Body of pancreas (tissue), 4 donors: ENCODE results near the gene ST6GALNAC3. TPM values are rescaled to one million over a fixed set of nuclear protein-coding genes. Genes with fewer than 3 reads are reported as not detected.

ENCODE experiments used
- ATAC-seq: fragments of 150-250 bp; one replicate; pipeline ENCODE4 v1.9.1; 2016
- DNase-seq, 4 donors: peaks; one replicate each; pipeline ENCODE4 v3.0.0-alpha.2; 2019
- H3K27ac ChIP-seq, 4 donors: fragments of 200-600 bp; sonication (generic); 1 replicate in 3 of 4; 2 replicates in 1 of 4; pipeline versions ENCODE4 v1.5.1 to v1.6.1; 2016 to 2019; ENCODE audit warnings: mild to moderate bottlenecking in 1 of 4, mixed read lengths in 1 of 4, moderate library complexity in 1 of 4
- H3K27me3 ChIP-seq, 2 donors: fragments of 200-600 bp; sonication (generic); one replicate each; pipeline ENCODE4 v1.6.0; 2016; ENCODE audit warnings: mild to moderate bottlenecking in 1 of 2
- H3K36me3 ChIP-seq, 2 donors: fragments of 200-600 bp; sonication (generic); replicated peaks in 1 of 2; 2 replicates each; pipeline ENCODE4 v1.5.1; 2016; ENCODE audit warnings: low read depth in 2 of 2; ENCODE audit not compliant: insufficient read depth in 1 of 2
- H3K4me1 ChIP-seq: fragments of 200-600 bp; sonication (generic); one replicate; pipeline ENCODE4 v1.6.0; 2016
- H3K4me3 ChIP-seq, 2 donors: fragments of 200-600 bp; sonication (generic); 1 replicate in 1 of 2; 2 replicates in 1 of 2; pipeline ENCODE4 v1.5.1; 2016 to 2019
- H3K9me3 ChIP-seq, 3 donors: fragments of 200-600 bp; sonication (generic); 1 replicate in 2 of 3; 2 replicates in 1 of 3; pipeline ENCODE4 v1.5.1; 2016
- CTCF ChIP-seq, 7 experiments: fragments of 450-650 bp in 4 of 7; fragments of 200-600 bp in 3 of 7; sonication (generic) in 3 of 7; IDR thresholded peaks; one replicate each; pipeline ENCODE4 v1.5.1; 2016 to 2019; ENCODE audit warnings: antibody characterized with exemption in 7 of 7
- POLR2A ChIP-seq, 3 donors: fragments of 450-650 bp; IDR thresholded peaks; one replicate each; pipeline ENCODE4 v1.6.1; 2016; ENCODE audit warnings: antibody characterized with exemption in 3 of 3, mild to moderate bottlenecking in 2 of 3
- WGBS, 2 donors: methylation state at CpG; one replicate each; pipeline ENCODE4 v1.1.5; 2017; 5-methylcytosine and 5-hydroxymethylcytosine counted together
- intact Hi-C: fragments of 100-400 bp; cut with DNase I; formaldehyde crosslinking; loops from one replicate; pipeline ENCODE4 v1.15.1; 2023
- total RNA-seq, 2 donors: library from RNA; depleted of rRNA; stranded (reverse); fragments of >200 nt; gene quantifications; one replicate each; pipeline ENCODE4 v1.1.0, GENCODE V29; 2016

Gene ST6GALNAC3
- total RNA-seq, 2 donors from 2014 or later, result 1.3 to 2.3 TPM

- intact Hi-C loops, result no loop called here
- no peaks in the 10 kb centered on the region for H3K4me1 ChIP-seq
- H3K27me3 ChIP-seq, result no peaks in the 10 kb centered on the region
- DNase-seq (no peak), ATAC-seq (no peak)
- TF ChIP-seq POLR2A (IDR thresholded peaks at IDR 0.05) (no peak), CTCF (IDR thresholded peaks at IDR 0.05) (no peak)
- H3K27ac ChIP-seq, result no peak overlapping the region
- no peak overlapping the region for H3K4me3 ChIP-seq
- no peaks in the 10 kb centered on the region for H3K9me3 ChIP-seq
- H3K36me3 ChIP-seq, result no peaks in the 10 kb centered on the region
Observed at GRCh38 chr1:76179219-76179698, 104.7 kb downstream of the ST6GALNAC3 start.

GRCh38 chr1:76185207-76185606, 110.7 kb downstream of the ST6GALNAC3 start:
- TF ChIP-seq CTCF (IDR thresholded peaks at IDR 0.05) (no peak), POLR2A (IDR thresholded peaks at IDR 0.05) (no peak)
- 62 to 78% methylated on average over 5 of the region's 5 CpGs for WGBS, 2 donors
- ATAC-seq, result no peak

DNA sequence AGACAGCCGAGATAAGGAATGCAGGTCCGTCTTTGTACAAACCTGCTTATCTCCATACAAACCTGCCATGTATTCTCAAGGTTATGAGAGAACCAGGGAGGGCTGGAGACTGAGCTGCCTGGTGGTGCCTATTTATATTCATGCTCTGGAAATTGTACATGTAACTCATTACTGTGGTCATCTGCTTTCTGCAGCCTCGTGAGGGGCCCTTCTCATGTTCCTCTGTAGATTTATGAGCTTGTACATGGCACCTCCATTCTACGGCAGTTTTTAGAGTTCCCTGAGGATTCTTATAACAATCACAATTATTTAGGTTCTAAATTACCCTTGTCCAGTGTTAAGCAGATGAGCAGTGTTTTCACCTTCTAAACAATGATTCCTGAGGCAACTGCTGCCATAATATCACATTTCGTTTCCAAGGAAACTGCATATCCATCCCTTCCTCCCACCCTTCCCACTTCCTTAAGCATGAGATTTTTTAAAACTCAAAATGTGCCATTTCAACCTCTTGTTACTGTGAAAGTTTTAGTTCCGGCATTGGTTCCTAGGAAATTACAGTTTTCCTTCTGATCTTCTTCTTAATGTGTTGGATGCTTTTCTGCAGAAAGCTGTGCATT, 112.1 kb downstream of the ST6GALNAC3 start:
- ATAC-seq (no peak), DNase-seq (no peak)
- Histone ChIP-seq H3K27ac (no peak overlapping the region), H3K27me3 (no peaks in the 10 kb centered on the region), H3K4me1 (no peaks in the 10 kb centered on the region), H3K36me3 (no peaks in the 10 kb centered on the region), H3K9me3 (no peaks in the 10 kb centered on the region), H3K4me3 (no peak overlapping the region)
- 59 to 64% methylated on average over 6 of the region's 6 CpGs for WGBS, 2 donors
- TF ChIP-seq POLR2A (IDR thresholded peaks at IDR 0.05) (no peak), CTCF (IDR thresholded peaks at IDR 0.05) (no peak)
- intact Hi-C loops, result no loop called here

More at GRCh38 chr1:76185207-76185606, 110.7 kb downstream of the ST6GALNAC3 start:
- DNase-seq, result no peak
- no peaks in the 10 kb centered on the region for H3K9me3 ChIP-seq
- no peak overlapping the region for H3K4me3 ChIP-seq
- H3K27me3 ChIP-seq, result no peaks in the 10 kb centered on the region
- intact Hi-C loops, result no loop called here
- no peaks in the 10 kb centered on the region for H3K36me3 ChIP-seq
- H3K4me1 ChIP-seq, result no peaks in the 10 kb centered on the region
- H3K27ac ChIP-seq, result no peak overlapping the region

GRCh38 chr1:76187436-76187835, 112.9 kb downstream of the ST6GALNAC3 start:
- Histone ChIP-seq H3K9me3 (no peaks in the 10 kb centered on the region), H3K27ac (no peak overlapping the region), H3K4me3 (no peak overlapping the region), H3K36me3 (no peaks in the 10 kb centered on the region), H3K4me1 (no peaks in the 10 kb centered on the region), H3K27me3 (no peaks in the 10 kb centered on the region)
- WGBS, 2 donors, result 65 to 71% methylated on average over 3 of the region's 3 CpGs
- intact Hi-C loops, result no loop called here
- ATAC-seq, result no peak
- TF ChIP-seq CTCF (IDR thresholded peaks at IDR 0.05) (no peak), POLR2A (IDR thresholded peaks at IDR 0.05) (no peak)
- no peak for DNase-seq

GRCh38 chr1:76189310-76189709, 114.8 kb downstream of the ST6GALNAC3 start:
- WGBS, 2 donors, result 46 to 50% methylated on average over 2 of the region's 2 CpGs

More at GRCh38 chr1:76189310-76189709, 114.8 kb downstream of the ST6GALNAC3 start:
- H3K4me1 ChIP-seq, result no peaks in the 10 kb centered on the region
- intact Hi-C loops, result no loop called here
- no peak overlapping the region for H3K27ac ChIP-seq
- no peaks in the 10 kb centered on the region for H3K36me3 ChIP-seq
- TF ChIP-seq POLR2A (IDR thresholded peaks at IDR 0.05) (no peak), CTCF (IDR thresholded peaks at IDR 0.05) (no peak)
- H3K9me3 ChIP-seq, result no peaks in the 10 kb centered on the region
- DNase-seq (no peak), ATAC-seq (no peak)
- H3K4me3 ChIP-seq, result no peak overlapping the region
- no peaks in the 10 kb centered on the region for H3K27me3 ChIP-seq
